ENCODE data around the gene CCNY.

DNA sequence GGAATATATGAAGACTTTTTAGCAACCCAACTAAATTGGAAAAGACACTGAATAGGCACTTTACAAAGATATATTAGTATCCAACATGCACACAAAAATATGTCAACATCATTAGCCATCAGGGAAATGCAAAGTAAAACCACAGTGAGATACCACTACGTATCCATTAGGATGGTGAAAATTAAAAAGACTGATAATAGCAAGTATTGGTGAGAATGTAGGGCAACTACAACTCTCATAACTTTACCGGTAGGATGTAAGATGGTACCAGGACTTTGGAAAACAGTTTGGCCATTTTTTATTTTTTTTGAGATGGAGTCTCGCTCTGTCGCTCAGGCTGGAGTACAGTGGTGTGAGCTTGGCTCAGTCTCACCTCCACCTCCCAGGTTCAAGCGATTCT lies 13.7 kb upstream of the CCNY start:
- no peak for TF ChIP-seq CTCF (IDR thresholded peaks at IDR 0.05; ENCODE audit: low read length)
- no peak for TF ChIP-seq EZH2phosphoT487 (IDR thresholded peaks at IDR 0.05; ENCODE audit: low read length)
- no peak for TF ChIP-seq EZH2 (optimal IDR thresholded peaks at IDR 0.05; ENCODE audit: low read depth, low read length)

All from MM.1S (cell line).